ENCODE data around the gene DPYD.
"Not testable (repeated sequence)": the region's sequence is repeated elsewhere in the genome, so short reads cannot be mapped to it uniquely, and the experiment has no call there.

Gene DPYD

DNA sequence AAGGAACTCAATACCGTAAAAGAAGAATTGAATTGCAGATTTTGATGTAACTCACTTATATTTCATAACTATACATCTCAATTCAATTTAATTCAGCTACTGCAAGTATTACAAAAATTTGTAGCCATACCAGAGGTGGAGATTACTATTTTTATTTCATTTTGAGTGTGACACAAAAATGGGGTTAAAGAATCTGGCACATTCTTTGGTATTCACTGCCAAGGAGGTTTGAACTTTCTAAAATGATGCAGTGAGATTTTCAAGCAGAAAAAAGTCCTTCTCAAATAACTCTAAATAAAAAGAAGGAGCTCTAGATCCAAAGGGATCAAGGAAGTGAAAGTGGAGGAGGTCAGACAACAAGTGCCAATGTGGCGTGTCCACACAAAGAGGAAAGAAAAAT is 569.0 kb downstream of the DPYD start:
- DNase-seq (ENCODE audit: extremely low read depth, insufficient read length): no peak
- no peaks in the 10 kb centered on the region for H3K27me3 ChIP-seq (replicated peaks; ENCODE audit: control insufficient read depth, insufficient read depth, low read length)
- no peak overlapping the region for H3K4me3 ChIP-seq (replicated peaks; ENCODE audit: low read depth, low read length)
- TF ChIP-seq, protein P1, sequence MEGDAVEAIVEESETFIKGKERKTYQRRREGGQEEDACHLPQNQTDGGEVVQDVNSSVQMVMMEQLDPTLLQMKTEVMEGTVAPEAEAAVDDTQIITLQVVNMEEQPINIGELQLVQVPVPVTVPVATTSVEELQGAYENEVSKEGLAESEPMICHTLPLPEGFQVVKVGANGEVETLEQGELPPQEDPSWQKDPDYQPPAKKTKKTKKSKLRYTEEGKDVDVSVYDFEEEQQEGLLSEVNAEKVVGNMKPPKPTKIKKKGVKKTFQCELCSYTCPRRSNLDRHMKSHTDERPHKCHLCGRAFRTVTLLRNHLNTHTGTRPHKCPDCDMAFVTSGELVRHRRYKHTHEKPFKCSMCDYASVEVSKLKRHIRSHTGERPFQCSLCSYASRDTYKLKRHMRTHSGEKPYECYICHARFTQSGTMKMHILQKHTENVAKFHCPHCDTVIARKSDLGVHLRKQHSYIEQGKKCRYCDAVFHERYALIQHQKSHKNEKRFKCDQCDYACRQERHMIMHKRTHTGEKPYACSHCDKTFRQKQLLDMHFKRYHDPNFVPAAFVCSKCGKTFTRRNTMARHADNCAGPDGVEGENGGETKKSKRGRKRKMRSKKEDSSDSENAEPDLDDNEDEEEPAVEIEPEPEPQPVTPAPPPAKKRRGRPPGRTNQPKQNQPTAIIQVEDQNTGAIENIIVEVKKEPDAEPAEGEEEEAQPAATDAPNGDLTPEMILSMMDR (IDR thresholded peaks at IDR 0.05; ENCODE audit: insufficient read depth, low read length, poor library complexity, severe bottlenecking): no peak
- H3K36me3 ChIP-seq (ENCODE audit: control insufficient read depth, insufficient read depth, low read length): no peaks in the 10 kb centered on the region

DNA sequence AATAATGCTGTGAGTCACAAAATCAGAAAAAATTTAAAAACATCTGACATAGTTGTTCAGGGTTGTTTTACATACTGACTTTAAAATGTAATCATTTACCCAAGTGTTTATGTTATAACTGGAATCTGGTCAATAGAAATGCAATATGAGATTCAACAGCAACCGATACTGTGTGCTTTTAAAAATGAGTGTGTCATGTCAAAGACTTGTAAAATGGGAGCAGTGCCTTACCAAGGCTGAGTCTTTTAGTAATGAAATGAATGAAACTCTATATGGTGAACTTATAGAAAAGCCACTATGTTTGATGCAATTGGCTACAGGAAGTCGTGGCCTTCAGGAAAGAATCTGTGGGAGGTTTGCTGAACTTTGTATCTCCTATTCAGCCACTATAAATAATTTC is 570.2 kb downstream of the DPYD start:
- TF ChIP-seq, protein P1 (IDR thresholded peaks at IDR 0.05; ENCODE audit: insufficient read depth, low read length, poor library complexity, severe bottlenecking): no peak
- Histone ChIP-seq H3K4me3 (replicated peaks; ENCODE audit: low read depth, low read length) (no peak overlapping the region), H3K27me3 (replicated peaks; ENCODE audit: control insufficient read depth, insufficient read depth, low read length) (no peaks in the 10 kb centered on the region), H3K36me3 (ENCODE audit: control insufficient read depth, insufficient read depth, low read length) (no peaks in the 10 kb centered on the region)
- DNase-seq (ENCODE audit: extremely low read depth, insufficient read length): no peak

DNA sequence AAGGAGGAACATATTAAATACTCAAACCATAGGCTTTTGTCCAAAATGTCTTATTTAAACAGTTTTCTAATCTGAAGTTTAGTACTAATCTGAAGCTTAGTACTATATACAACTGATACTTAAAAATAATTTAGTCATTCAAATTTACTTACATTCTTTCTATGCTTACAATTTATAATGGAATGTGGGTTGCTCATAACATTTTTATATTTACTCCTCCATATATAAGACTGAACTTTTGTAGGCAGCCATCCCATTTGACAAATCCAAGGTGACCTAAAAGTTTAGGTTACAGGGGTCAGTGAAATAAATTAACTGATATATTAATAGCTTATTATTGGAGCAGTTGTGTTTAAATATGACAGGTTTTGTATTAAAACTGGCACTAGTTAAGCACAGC is 570.6 kb downstream of the DPYD start:
- H3K27me3 ChIP-seq (replicated peaks; ENCODE audit: control insufficient read depth, insufficient read depth, low read length): no peaks in the 10 kb centered on the region
- H3K36me3 ChIP-seq (ENCODE audit: control insufficient read depth, insufficient read depth, low read length): no peaks in the 10 kb centered on the region
- no peak for DNase-seq (ENCODE audit: extremely low read depth, insufficient read length)
- no peak overlapping the region for H3K4me3 ChIP-seq (replicated peaks; ENCODE audit: low read depth, low read length)
- TF ChIP-seq, protein P1 (IDR thresholded peaks at IDR 0.05; ENCODE audit: insufficient read depth, low read length, poor library complexity, severe bottlenecking): no peak

DNA sequence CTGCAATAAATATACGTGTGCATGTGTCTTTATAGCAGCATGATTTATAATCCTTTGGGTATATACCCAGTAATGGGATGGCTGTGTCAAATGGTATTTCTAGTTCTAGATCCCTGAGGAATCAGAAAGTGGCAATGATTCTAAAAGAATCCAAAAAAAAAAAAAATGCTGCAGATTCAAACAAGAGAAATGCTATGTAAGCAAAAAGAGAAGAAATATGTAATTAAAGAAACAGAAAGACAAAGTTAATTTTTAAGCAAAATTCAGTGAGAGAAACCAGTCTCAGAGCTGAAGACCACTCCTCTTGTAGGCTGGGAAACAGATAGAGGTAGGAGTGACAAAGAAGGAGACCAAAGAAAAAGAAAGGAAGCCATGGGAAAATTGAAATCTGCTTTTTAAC is 571.0 kb downstream of the DPYD start:
- not testable (repeated sequence) for DNase-seq (ENCODE audit: extremely low read depth, insufficient read length); H3K36me3 ChIP-seq (ENCODE audit: control insufficient read depth, insufficient read depth, low read length)

DNA sequence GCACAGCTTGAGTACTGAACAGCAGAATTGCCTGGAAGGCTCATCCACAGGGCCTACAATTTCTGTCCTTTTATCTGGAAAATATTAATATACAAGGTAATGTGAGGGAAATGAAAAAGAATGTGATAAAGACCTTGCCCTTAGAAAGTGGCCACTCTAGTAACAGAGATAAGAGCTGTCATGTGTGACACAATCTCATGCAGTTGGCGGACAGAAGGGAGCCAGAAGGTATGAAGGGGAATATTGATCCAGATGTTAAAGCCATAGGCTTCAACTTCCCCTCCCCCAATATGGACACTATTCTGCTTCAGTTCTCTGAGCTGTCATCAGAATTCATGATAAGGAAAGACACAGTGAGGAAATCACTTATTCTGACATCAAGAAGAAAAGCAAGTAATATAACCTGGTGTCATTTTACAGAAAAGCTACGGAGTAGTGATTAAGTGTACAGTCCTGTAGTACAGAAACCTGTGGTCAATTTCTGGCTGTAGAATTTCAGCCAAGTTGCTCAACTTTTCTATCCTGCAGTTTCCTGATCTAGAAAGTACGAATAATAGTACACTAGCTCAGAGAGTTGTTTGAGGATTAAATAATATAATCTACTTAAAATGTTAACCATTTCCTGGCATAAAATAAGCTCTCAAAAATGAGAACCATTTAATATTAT is 572.1 kb downstream of the DPYD start:
- Histone ChIP-seq H3K36me3 (ENCODE audit: control insufficient read depth, insufficient read depth, low read length) (no peaks in the 10 kb centered on the region), H3K27me3 (replicated peaks; ENCODE audit: control insufficient read depth, insufficient read depth, low read length) (no peaks in the 10 kb centered on the region), H3K4me3 (replicated peaks; ENCODE audit: low read depth, low read length) (no peak overlapping the region)
- DNase-seq (ENCODE audit: extremely low read depth, insufficient read length): no peak
- TF ChIP-seq, protein P1 (IDR thresholded peaks at IDR 0.05; ENCODE audit: insufficient read depth, low read length, poor library complexity, severe bottlenecking): no peak

More for the DNA sequence above, 571.0 kb downstream of the DPYD start:
- H3K4me3 ChIP-seq (replicated peaks; ENCODE audit: low read depth, low read length); H3K27me3 ChIP-seq (replicated peaks; ENCODE audit: control insufficient read depth, insufficient read depth, low read length): not testable (repeated sequence)

DNA sequence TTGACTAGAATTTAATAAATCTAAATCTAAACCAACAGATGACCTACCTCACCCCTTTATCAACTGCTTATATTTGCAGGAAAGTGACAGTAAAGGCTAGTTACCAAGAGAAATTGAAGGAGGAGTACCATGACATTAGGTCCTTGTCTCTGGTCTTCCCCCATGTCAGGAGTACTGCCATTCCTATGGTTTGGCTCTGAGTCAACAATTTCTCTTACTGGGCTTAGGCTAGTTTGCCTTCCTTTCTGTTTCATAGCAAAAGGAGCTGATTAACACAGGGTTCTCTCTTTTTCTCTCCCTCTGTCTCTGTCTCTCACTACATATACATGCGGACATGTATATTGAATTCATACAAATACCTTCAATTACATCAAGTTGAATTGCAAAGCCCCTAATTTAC is 579.9 kb downstream of the DPYD start:
- TF ChIP-seq, protein P1 (IDR thresholded peaks at IDR 0.05; ENCODE audit: insufficient read depth, low read length, poor library complexity, severe bottlenecking): no peak
- no peaks in the 10 kb centered on the region for H3K27me3 ChIP-seq (replicated peaks; ENCODE audit: control insufficient read depth, insufficient read depth, low read length)
- DNase-seq (ENCODE audit: extremely low read depth, insufficient read length): no peak
- H3K36me3 ChIP-seq (ENCODE audit: control insufficient read depth, insufficient read depth, low read length): no peaks in the 10 kb centered on the region
- H3K4me3 ChIP-seq (replicated peaks; ENCODE audit: low read depth, low read length): no peak overlapping the region
